Activated T-cell treated with anti-CD3 and anti-CD28 coated beads, Interleukin-2, amount 50 U/mL, for 48 hours (primary cell): Measurements from ENCODE around the gene AMPD3.

Source experiments
- DNase-seq, 2 experiments: peaks; one replicate each; pipeline ENCODE4 v3.0.0-alpha.2; 2020

AMPD3 gene

GRCh38 chr11:10462746-10463300 lies 7.8 kb downstream of the AMPD3 start:
- no peak for DNase-seq

- no peak for DNase-seq
Measured at GRCh38 chr11:10473371-10473770, 18.3 kb downstream of the AMPD3 start.

GRCh38 chr11:10474551-10474950 lies 19.5 kb downstream of the AMPD3 start:
- DNase-seq = no peak

GRCh38 chr11:10476342-10476741 lies 21.3 kb downstream of the AMPD3 start:
- no peak for DNase-seq

GRCh38 chr11:10476927-10477689 lies 22.0 kb downstream of the AMPD3 start:
- no peak for DNase-seq

GRCh38 chr11:10477690-10478046 lies 22.6 kb downstream of the AMPD3 start:
- no peak for DNase-seq

- DNase-seq = no peak
Measured at GRCh38 chr11:10478066-10478465, 23.0 kb downstream of the AMPD3 start.

- no peak for DNase-seq
Measured at GRCh38 chr11:10478574-10479550, 23.8 kb downstream of the AMPD3 start.

GRCh38 chr11:10480026-10480425 lies 25.0 kb downstream of the AMPD3 start:
- no peak for DNase-seq

- DNase-seq = no peak
Measured at GRCh38 chr11:10480760-10481159, 25.7 kb downstream of the AMPD3 start.

- no peak for DNase-seq
Measured at GRCh38 chr11:10481560-10482349, 26.7 kb downstream of the AMPD3 start.

- DNase-seq = no peak
Measured at GRCh38 chr11:10483174-10483573, 28.1 kb downstream of the AMPD3 start.

- DNase-seq = peak in 1 of 2 experiments; percentile 10
Measured at GRCh38 chr11:10483584-10483983, 28.5 kb downstream of the AMPD3 start.

- peak in 1 of 2 experiments; percentile 0 for DNase-seq
Measured at GRCh38 chr11:10484461-10485180, 29.6 kb downstream of the AMPD3 start.

- DNase-seq = peak in 1 of 2 experiments; percentile 7
Measured at GRCh38 chr11:10485646-10486045, 30.6 kb downstream of the AMPD3 start.

- peak in 1 of 2 experiments; percentile 6 for DNase-seq
Measured at GRCh38 chr11:10486161-10486840, 31.2 kb downstream of the AMPD3 start.

- peak; percentile 1 to 12 for DNase-seq
Measured at GRCh38 chr11:10487002-10487647, 32.1 kb downstream of the AMPD3 start.

- DNase-seq = peak; percentile 19 to 20
Measured at GRCh38 chr11:10488121-10488933, 33.3 kb downstream of the AMPD3 start.

GRCh38 chr11:10488934-10489691 lies 34.0 kb downstream of the AMPD3 start:
- DNase-seq = peak; percentile 14
